MCF 10A (cell line): Measurements from ENCODE around the gene KRT6C. TPM values are rescaled to one million over a fixed set of nuclear protein-coding genes. Genes with fewer than 3 reads are reported as not detected.
"Not testable (repeated sequence)": the region's sequence is repeated elsewhere in the genome, so short reads cannot be mapped to it uniquely, and the experiment has no call there.

ENCODE experiments used
- BruUV-seq: library from RNA; stranded (reverse); fragments of 400-500 nt; replicated peaks from 2 replicates; lab custom pipeline; 2021; lab: Mats Ljungman, UMichigan
- CTCF ChIA-PET: fragments of 300-600 bp; sonication (Branson Sonifier 250); formaldehyde crosslinking; extraction: SDS; loops from one replicate; lab custom pipeline; 2021; ENCODE audit warnings: antibody characterized with exemption, inconsistent platforms; lab: Yijun Ruan, JAX
- POLR2A ChIA-PET: fragments of 300-600, 350-650 bp; sonication (Branson Sonifier 250); formaldehyde crosslinking; extraction: SDS; loops from one replicate; lab custom pipeline; 2020; ENCODE audit warnings: antibody characterized with exemption, inconsistent platforms; lab: Yijun Ruan, JAX
- DNase-seq: peaks from one replicate; pipeline ENCODE4 v3.0.0-alpha.2; 2018; ENCODE audit not compliant: unreplicated experiment
- H3K27ac Mint-ChIP-seq: one replicate; pipeline ENCODE4 v1.8.0; 2022; ENCODE audit warnings: mild to moderate bottlenecking, low read depth, mixed read lengths; ENCODE audit not compliant: unreplicated experiment
- H3K27me3 Mint-ChIP-seq: one replicate; pipeline ENCODE4 v1.8.0; 2022; ENCODE audit warnings: mixed read lengths; ENCODE audit not compliant: insufficient read depth, unreplicated experiment
- H3K36me3 Mint-ChIP-seq: one replicate; pipeline ENCODE4 v1.8.0; 2022; ENCODE audit warnings: mild to moderate bottlenecking, moderate library complexity, mixed read lengths; ENCODE audit not compliant: insufficient read depth, unreplicated experiment
- H3K4me1 Mint-ChIP-seq: one replicate; pipeline ENCODE4 v1.8.0; 2022; ENCODE audit warnings: mixed read lengths; ENCODE audit not compliant: insufficient read depth, unreplicated experiment
- H3K4me3 Mint-ChIP-seq: one replicate; pipeline ENCODE4 v1.8.0; 2022; ENCODE audit warnings: mild to moderate bottlenecking, moderate library complexity, mixed read lengths; ENCODE audit not compliant: unreplicated experiment
- H3K9me3 Mint-ChIP-seq: one replicate; pipeline ENCODE4 v1.8.0; 2022; ENCODE audit warnings: mixed read lengths; ENCODE audit not compliant: unreplicated experiment
- intact Hi-C: fragments of 100-400 bp; cut with micrococcal nuclease; formaldehyde crosslinking; loops from 2 replicates; pipeline ENCODE4 v1.14.1; 2022
- total RNA-seq: library from RNA; stranded (reverse); gene quantifications from 2 replicates; pipeline ENCODE4 v1.2.3, GENCODE V29; 2022
- TF ChIP-seq, protein P1 (sequence below): fragments of 200-600 bp; IDR thresholded peaks from one replicate; pipeline ENCODE4 v1.8.0; 2022; ENCODE audit warnings: antibody characterized with exemption, mild to moderate bottlenecking; ENCODE audit not compliant: unreplicated experiment

KRT6C gene
- total RNA-seq, 1 experiment from 2014 or later = 0.19 TPM

- Mint-ChIP-seq H3K27ac (peak overlapping the region; percentile 95), H3K4me1 (peaks cover 64% of the 10 kb centered on the region), H3K27me3 (no peaks in the 10 kb centered on the region), H3K4me3 (peak overlapping the region; percentile 93), H3K9me3 (no peaks in the 10 kb centered on the region), H3K36me3 (peaks cover 31% of the 10 kb centered on the region)
- no TSS peak for BruUV-seq
- intact Hi-C loops = loop anchor here (2.0 kb wide), 2 partner anchors 53 to 375 kb away; no protein-coding TSS in a partner anchor
- POLR2A ChIA-PET = interaction anchor here (0.7 to 28.5 kb wide), 18 partner anchors 12 to 380 kb away, joined by 3 to 1235 read pairs (median 14); partner anchors contain the start of genes KRT5, KRT6B and KRT6C
- CTCF ChIA-PET = interaction anchor here (0.8 to 5.6 kb wide), 16 partner anchors 11 to 384 kb away, joined by 3 to 50 read pairs (median 6); partner anchors contain the start of gene KRT5
- DNase-seq = peak; percentile 95
- TF ChIP-seq, protein P1, sequence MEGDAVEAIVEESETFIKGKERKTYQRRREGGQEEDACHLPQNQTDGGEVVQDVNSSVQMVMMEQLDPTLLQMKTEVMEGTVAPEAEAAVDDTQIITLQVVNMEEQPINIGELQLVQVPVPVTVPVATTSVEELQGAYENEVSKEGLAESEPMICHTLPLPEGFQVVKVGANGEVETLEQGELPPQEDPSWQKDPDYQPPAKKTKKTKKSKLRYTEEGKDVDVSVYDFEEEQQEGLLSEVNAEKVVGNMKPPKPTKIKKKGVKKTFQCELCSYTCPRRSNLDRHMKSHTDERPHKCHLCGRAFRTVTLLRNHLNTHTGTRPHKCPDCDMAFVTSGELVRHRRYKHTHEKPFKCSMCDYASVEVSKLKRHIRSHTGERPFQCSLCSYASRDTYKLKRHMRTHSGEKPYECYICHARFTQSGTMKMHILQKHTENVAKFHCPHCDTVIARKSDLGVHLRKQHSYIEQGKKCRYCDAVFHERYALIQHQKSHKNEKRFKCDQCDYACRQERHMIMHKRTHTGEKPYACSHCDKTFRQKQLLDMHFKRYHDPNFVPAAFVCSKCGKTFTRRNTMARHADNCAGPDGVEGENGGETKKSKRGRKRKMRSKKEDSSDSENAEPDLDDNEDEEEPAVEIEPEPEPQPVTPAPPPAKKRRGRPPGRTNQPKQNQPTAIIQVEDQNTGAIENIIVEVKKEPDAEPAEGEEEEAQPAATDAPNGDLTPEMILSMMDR = no peak
Observed at GRCh38 chr12:52495389-52495788, 21.8 kb upstream of the KRT6C start.

DNA sequence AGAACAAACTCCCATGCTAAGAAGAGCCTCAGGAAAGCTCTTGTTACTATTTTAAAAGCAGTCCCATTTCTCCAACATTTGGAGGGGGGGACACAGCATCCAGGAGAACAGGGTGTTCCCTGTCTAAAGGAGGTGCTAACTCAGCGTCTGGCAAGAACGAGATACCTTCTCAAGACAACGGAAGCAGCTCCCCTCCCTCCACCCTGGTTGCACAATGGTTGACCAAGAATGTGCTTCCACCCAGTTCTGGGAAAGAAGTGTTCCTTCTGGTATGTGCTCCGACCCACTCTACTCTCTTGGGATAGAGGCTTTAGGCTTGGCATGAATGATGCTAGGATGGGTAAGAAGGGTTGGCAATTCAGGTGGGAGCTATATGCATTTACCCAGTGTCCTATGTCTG lies 20.9 kb upstream of the KRT6C start:
- Mint-ChIP-seq H3K4me1 (peaks cover 56% of the 10 kb centered on the region), H3K27ac (peak overlapping the region; percentile 73), H3K36me3 (peaks cover 39% of the 10 kb centered on the region), H3K4me3 (peak overlapping the region; percentile 93), H3K27me3 (no peaks in the 10 kb centered on the region), H3K9me3 (no peaks in the 10 kb centered on the region)
- TF ChIP-seq, protein P1 = no peak
- ChIA-PET CTCF (interaction anchor here (0.6 to 5.6 kb wide), 26 partner anchors 12 to 385 kb away, joined by 3 to 50 read pairs (median 4); partner anchors contain the start of genes KRT5 and KRT84), POLR2A (interaction anchor here (0.7 to 28.5 kb wide), 35 partner anchors 11 to 608 kb away, joined by 3 to 1235 read pairs (median 6); partner anchors contain the start of genes KRT5, KRT6B and KRT6C)
- intact Hi-C loops = loop anchor here (1.0 to 2.0 kb wide), 3 partner anchors 28 to 376 kb away; no protein-coding TSS in a partner anchor
- no TSS peak for BruUV-seq
- peak; percentile 100 for DNase-seq

DNA sequence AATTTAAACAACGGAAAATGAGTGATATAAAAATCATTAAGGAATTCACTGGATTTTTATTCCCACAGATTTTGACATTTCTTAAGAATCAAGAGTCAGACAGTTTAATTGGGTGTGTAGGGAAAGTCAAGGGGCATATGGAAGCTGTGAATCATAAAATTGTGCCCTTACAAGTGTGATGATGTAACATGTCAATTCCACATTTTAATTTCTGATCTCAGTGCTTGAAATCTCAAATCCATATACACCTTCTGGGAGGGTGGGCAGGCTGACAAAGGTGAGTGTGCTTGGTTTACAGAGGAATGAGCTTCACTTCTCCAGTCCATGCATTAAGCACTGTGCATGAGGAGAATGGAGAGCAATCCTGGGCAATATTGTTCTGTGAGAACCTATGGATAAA lies 20.5 kb upstream of the KRT6C start:
- ChIA-PET CTCF (interaction anchor here (0.6 to 5.6 kb wide), 23 partner anchors 13 to 385 kb away, joined by 3 to 50 read pairs (median 4); partner anchors contain the start of genes KRT5 and KRT84), POLR2A (interaction anchor here (0.6 to 28.5 kb wide), 39 partner anchors 11 to 608 kb away, joined by 3 to 1235 read pairs (median 6); partner anchors contain the start of genes ATG101, KRT5, KRT6B and KRT6C)
- Mint-ChIP-seq H3K27me3 (no peaks in the 10 kb centered on the region), H3K9me3 (no peaks in the 10 kb centered on the region), H3K4me1 (peaks cover 57% of the 10 kb centered on the region), H3K36me3 (peaks cover 43% of the 10 kb centered on the region), H3K4me3 (peak overlapping the region; percentile 93), H3K27ac (peak overlapping the region; percentile 73)
- TF ChIP-seq, protein P1 = no peak
- BruUV-seq = no TSS peak
- DNase-seq = no peak
- intact Hi-C loops = loop anchor here (1.0 to 2.0 kb wide), 3 partner anchors 28 to 377 kb away; no protein-coding TSS in a partner anchor

DNA sequence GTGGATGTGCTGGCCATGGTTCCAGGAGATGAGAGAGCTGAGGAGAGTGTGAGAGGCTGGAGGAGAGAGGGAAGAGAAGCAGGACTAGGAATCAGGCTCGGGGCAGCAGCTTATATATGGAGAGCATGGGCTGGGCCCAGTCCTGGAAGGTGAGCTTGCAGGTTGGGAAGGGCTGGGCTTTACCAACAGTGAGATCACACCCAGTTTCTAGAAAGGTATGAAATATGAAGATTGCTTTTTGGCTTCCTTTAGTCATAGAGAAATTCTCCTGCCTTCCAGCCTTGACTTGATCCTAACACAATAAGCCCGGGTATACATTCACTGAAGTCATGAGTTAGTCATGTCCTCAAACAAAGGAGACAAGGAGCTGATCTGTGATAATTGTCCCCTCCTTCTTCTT lies 19.6 kb upstream of the KRT6C start, which contains the start of gene KRT6A:
KRT6A (minus strand) TSS at position 86 of the 400 bp plus-strand sequence; CDS start at position 17, 69 bp downstream.
- BruUV-seq = no TSS peak
- H3K27ac Mint-ChIP-seq = peak within 1 kb of the TSS; percentile 73
- peak within 1 kb of the TSS; percentile 93 for H3K4me3 Mint-ChIP-seq
- ChIA-PET CTCF (interaction anchor here (0.7 to 5.6 kb wide), 13 partner anchors 14 to 499 kb away, joined by 3 to 50 read pairs (median 7); partner anchors contain the start of gene KRT5), POLR2A (interaction anchor here (0.6 to 28.5 kb wide), 33 partner anchors 10 to 477 kb away, joined by 3 to 1235 read pairs (median 7); partner anchors contain the start of genes KRT5, KRT6B, KRT6C and KRT7)
- H3K9me3 Mint-ChIP-seq = no peaks in the 10 kb centered on the region
- peaks cover 53% of the 10 kb centered on the region for H3K36me3 Mint-ChIP-seq
- peak; percentile 90 for DNase-seq
- no peaks in the 10 kb centered on the region for H3K27me3 Mint-ChIP-seq
- TF ChIP-seq, protein P1 = no peak
- intact Hi-C loops = no loop called here
- peaks cover 61% of the 10 kb centered on the region for H3K4me1 Mint-ChIP-seq

DNA sequence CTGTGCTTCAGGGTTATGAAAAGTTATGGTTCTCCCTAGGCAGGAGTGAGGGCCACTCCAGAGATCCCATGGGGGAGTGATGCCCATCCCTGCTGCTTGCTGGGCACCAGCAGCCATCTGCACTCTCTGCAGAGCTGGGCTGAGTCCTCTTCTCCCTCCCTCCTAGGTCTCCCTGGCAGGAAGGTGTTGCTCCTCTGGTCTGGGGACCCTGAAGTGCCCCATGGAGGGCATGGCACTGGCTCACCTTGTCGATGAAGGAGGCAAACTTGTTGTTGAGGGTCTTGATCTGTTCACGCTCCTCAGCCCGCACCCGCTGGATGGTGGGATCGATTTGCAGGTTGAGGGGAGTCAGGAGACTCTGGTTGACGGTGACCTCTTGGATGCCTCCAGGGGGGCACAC lies 18.8 kb upstream of the KRT6C start:
- Mint-ChIP-seq H3K4me1 (peaks cover 58% of the 10 kb centered on the region), H3K36me3 (peaks cover 60% of the 10 kb centered on the region), H3K27ac (peak overlapping the region; percentile 73), H3K4me3 (peak overlapping the region; percentile 93)
- intact Hi-C loops, BruUV-seq, H3K9me3 Mint-ChIP-seq, H3K27me3 Mint-ChIP-seq: not testable (repeated sequence)
- CTCF ChIA-PET = interaction anchor here (0.7 to 5.6 kb wide), 3 partner anchors 14 to 500 kb away, joined by 3 to 50 read pairs (median 8); no protein-coding TSS in a partner anchor
- peak; percentile 17 for DNase-seq
- POLR2A ChIA-PET = interaction anchor here (0.9 to 28.5 kb wide), 11 partner anchors 9 to 478 kb away, joined by 4 to 1235 read pairs (median 24); partner anchors contain the start of genes KRT5, KRT6B, KRT6C and KRT7
